ENCODE measurements around the gene CHD1. TPM values are rescaled to one million over a fixed set of nuclear protein-coding genes. Genes with fewer than 3 reads are reported as not detected.

CHD1 gene
- total RNA-seq, 2 experiments from 2014 or later: 45.4 to 47.5 TPM

GRCh38 chr5:98807806-98808205 is 121.0 kb downstream of the CHD1 start:
- Mint-ChIP-seq H3K36me3 (ENCODE audit: low read depth) (peaks cover 3% of the 10 kb centered on the region), H3K4me1 (no peaks in the 10 kb centered on the region), H3K9me3 (peaks cover 16% of the 10 kb centered on the region), H3K27me3 (peaks cover 2% of the 10 kb centered on the region), H3K4me3 (no peak overlapping the region), H3K27ac (no peak overlapping the region)
- no peak for DNase-seq
- CTCF ChIA-PET: interaction anchor here (1.4 kb wide), 1 partner anchor 12 kb away, joined by 3 read pairs; no protein-coding TSS in a partner anchor
- POLR2A ChIA-PET: no interaction called here

- Mint-ChIP-seq H3K4me3 (no peak overlapping the region), H3K9me3 (peaks cover 16% of the 10 kb centered on the region), H3K36me3 (ENCODE audit: low read depth) (peaks cover 3% of the 10 kb centered on the region), H3K27ac (no peak overlapping the region), H3K27me3 (peaks cover 2% of the 10 kb centered on the region), H3K4me1 (no peaks in the 10 kb centered on the region)
- no peak for DNase-seq
- ChIA-PET CTCF (no interaction called here), POLR2A (no interaction called here)
These were observed 123.7 kb downstream of the CHD1 start for GRCh38 chr5:98805070-98805469.

- Mint-ChIP-seq H3K9me3 (peaks cover 16% of the 10 kb centered on the region), H3K27me3 (peaks cover 2% of the 10 kb centered on the region), H3K36me3 (ENCODE audit: low read depth) (peaks cover 3% of the 10 kb centered on the region), H3K4me3 (no peak overlapping the region), H3K27ac (no peak overlapping the region), H3K4me1 (no peaks in the 10 kb centered on the region)
- CTCF ChIA-PET: interaction anchor here (1.8 kb wide), 1 partner anchor 35 kb away, joined by 4 read pairs; no protein-coding TSS in a partner anchor
- DNase-seq: no peak
- POLR2A ChIA-PET: no interaction called here
These were observed 124.7 kb downstream of the CHD1 start for GRCh38 chr5:98804066-98804465.

Other genes starting within 250 kb of the CHD1 start
- under 1 TPM; 0.60 to 0.65 TPM for gene RGMB, start 155.3 kb downstream of the CHD1 start, total RNA-seq

Measured in activated CD4-positive, alpha-beta memory T cell treated with anti-CD3 and anti-CD28 coated beads, Interleukin-2, amount 10 ng/mL, durations not matched to agents 7 days and 5 days (primary cell).